Stimulated activated CD8-positive, alpha-beta memory T cell treated with anti-CD3 and anti-CD28 coated beads, Interleukin-4, amount 100 ng/mL, for 1 hour (primary cell): Measurements from ENCODE around the gene PTPRN2.

Experiments used
- DNase-seq, 2 donors: peaks; one replicate each; pipeline ENCODE4 v3.0.0-alpha.2; 2020; ENCODE audit warnings: low read depth in 2 of 2, low spot score in 1 of 2

Gene PTPRN2

DNA sequence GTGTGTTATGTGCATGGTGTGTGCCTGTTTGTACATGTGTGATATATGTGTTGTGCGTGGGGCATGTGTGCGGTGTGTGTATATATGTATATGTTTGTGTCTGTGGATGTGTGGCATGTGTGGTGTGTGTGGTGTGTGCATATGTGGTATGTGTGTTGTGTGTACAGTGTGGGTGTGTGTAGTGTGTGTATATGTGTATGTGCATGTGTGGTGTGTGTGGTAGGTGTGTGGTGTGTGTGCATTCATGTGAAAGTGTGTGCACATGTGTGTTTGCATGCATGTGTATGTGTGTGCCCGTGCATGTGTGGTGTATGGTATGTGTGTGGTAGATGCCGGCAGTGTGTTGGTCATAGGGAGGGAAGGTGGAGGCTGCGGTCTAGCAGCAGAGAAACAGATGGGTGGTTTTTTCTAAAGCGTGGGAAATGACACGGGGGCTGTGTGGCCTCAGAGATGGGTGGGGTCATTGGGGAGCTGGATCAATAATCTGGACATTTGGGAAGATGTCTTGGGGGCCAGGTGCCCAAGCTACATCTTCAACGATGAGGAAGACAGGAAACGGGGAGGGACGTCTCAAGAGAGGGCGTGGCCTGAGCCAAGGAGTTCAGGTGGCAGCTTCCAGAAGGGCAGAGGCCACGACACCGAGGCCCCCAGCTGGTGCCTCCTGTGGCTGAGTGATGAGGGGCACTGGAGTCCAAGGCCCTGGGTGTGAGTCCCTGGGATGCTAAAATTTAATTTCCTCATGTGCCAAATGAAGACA is 769.5 kb downstream of the PTPRN2 start:
- no peak for DNase-seq

DNA sequence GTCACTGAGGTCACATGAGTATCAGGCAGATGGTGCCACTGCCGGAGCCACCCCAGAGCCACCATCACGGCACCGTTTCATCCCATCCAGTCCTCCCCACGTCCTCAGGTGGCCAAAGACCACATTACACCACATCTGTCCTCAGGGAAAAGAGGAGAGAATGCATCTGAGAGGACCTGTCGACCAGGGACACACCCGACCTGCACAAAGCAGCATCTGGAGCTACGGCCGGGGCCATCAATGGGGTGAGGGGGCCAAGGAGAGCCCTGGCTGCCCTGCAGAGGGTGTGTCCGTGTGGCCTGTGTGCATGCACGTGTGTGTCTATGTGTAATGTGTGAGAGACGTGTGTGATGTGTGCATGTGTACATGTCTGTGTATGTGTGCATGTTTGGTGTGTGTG is 770.2 kb downstream of the PTPRN2 start:
- no peak for DNase-seq

DNA sequence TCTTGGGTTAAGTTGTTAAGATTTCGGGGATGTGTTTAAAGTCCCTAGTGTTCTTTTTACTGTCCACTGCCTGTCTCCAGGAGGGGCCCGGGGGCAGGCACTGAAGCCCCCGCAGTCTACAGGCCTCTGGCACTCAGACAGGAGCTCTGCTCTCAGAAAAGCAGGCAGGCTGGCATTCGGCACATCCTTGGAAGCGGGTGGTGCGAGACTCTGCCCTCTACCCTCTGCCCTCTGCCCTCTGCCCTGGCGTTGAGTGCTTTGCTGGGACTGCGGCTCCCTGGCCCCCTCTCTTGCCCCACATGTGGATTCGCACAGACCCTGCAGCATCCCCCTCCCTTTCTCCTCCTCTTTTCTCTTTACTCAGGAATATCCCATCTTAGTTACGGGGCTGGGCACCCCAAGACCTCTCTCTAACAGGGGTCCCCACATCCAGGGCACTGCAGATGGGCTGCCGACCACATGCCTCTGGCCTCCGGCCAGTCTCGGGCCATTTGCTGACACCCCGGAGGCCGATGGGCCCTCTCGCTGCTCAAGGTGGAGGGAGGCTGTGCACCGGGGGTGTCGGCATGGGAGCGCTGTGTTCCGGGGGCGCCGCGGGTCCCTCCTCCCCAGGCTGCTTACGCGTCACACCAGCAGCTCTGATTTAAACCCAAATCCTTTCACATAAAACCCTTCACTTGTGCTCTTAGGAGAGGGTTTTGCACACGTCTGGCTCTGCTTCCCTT is 770.9 kb downstream of the PTPRN2 start:
- no peak for DNase-seq

DNA sequence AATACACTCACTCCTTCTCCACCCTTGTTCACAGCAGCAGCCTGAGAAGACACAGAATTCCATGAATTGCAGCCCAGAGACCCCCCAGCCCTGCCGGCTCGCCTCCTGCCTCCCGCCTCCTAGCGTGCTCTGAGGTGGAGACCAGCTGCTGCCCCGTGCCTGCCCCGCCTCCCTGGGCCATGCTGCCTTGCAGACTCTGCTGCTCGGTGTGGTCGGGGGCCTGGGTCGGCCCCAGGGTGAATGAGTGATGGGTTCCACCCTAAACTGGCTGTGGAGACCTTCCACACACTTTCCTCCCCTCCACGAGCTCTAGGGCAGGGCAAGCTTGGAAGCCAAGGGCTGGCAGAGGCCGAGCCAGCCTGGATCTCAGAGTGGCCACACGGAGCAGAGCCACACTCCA is 771.5 kb downstream of the PTPRN2 start:
- no peak for DNase-seq

- DNase-seq = no peak
These were observed 772.0 kb downstream of the PTPRN2 start for GRCh38 chr7:157815706-157816022.

GRCh38 chr7:157814931-157815705 is 772.5 kb downstream of the PTPRN2 start:
- no peak for DNase-seq

GRCh38 chr7:157813741-157814661 is 773.6 kb downstream of the PTPRN2 start:
- no peak for DNase-seq

DNA sequence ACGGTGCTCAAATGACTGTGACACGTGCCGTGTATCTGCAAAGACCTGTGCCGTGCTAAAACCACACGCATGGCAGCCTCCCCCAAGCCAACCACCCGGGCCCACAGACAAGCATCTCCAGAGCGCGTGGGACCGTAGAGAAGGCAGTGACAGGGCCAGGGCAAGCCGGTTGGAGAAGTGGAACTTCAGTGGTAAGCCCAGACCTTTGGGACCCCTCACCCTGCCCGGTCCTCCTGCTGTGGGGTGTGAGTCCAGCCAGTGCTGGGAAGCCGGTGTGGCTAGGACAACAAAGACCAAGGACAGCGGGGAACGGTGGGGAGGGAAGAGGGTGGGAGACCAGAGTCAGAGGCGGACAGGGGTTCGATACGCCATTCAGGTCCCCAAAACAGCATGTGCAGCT is 774.6 kb downstream of the PTPRN2 start:
- no peak for DNase-seq

DNA sequence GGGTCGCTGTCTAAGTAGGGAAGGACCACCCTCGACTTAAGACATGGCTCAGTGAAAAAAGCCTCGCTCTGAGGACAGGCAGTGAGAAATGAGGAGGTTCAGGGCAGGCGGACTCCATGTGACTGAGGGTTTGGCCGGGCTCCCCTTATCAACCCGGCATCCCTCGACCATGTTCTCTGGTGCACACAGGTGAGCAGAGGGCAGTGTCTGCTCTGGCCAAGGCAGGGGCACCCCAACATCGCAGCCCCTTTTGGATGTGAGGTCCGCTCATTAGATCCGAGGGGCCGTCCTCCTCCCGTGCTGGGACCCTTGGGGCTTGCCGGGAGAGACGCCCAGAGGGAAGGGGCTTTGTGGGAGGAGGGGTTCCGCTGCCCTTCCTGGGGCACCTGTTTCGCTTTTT is 775.7 kb downstream of the PTPRN2 start:
- no peak for DNase-seq

DNA sequence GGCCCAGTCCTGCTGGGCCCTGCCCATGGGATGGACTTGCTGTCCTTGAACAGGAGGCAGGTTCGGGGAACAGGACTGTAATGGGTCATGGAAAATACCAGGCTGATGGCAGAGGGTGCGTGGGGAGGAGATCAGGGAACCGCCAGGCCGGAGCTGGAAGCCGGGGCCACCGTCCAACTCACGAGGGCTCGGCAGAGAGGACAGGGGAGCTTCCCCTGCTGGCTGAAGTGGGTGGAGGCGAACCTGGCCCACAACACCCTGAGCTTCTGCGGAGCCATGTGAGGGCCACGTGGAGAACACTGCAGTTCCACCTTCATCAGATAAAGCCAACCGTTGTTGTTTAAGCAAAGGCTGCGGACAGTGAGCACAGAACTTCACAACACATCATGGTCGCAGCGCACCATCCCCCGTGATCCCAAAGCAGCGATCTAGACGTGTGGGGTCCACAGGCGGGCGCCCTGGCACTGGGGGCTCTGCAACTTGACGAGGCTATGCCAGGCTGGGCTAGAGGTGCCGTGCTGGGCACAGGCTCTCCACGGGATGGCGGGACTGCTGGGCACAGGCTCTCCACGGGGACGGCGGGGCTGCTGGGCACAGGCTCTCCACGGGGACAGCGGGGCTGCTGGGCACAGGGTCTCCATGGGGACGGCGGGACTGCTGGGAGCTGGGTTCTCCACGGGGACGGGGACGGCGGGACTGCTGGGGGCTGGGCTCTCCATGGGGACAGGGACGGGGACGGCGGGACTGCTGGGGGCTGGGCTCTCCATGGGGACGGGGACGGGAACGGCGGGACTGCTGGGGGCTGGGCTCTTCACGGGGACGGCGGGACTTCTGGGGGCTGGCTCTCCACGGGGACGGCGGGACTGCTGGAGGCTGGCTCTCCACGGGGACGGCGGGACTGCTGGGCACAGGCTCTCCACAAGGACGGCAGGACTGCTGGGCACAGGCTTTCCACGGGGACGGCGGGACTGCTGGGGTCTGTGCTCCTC is 777.5 kb downstream of the PTPRN2 start:
- DNase-seq = no peak

GRCh38 chr7:157809154-157809862 is 778.3 kb downstream of the PTPRN2 start:
- no peak for DNase-seq

- DNase-seq = no peak
These were observed 779.6 kb downstream of the PTPRN2 start for GRCh38 chr7:157808042-157808441.

DNA sequence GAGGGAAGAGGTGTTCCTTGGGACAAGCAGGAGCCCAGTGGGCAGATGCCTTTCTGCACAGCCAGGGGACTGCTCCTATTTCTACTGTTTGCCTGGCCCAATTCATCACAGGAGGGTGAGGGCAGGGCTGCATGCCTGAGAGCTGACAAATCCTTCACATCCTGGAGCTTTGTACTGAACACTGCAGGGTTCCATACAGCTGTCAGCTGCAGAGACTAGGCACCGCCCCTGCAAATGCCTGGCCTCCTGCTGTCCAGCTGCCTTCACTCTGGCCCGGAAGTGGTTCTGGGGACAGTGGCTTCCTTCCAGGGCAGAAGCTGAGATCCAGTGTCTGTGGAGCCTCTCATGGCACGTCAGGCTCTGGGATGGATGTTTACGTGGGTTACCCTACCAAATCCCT is 780.1 kb downstream of the PTPRN2 start:
- DNase-seq = no peak

GRCh38 chr7:157806711-157807110 is 780.9 kb downstream of the PTPRN2 start:
- no peak for DNase-seq

GRCh38 chr7:157805713-157806112 is 781.9 kb downstream of the PTPRN2 start:
- no peak for DNase-seq

- DNase-seq = no peak
These were observed 783.7 kb downstream of the PTPRN2 start for GRCh38 chr7:157803906-157804305.

- DNase-seq = no peak
These were observed 785.5 kb downstream of the PTPRN2 start for GRCh38 chr7:157801971-157802675.

DNA sequence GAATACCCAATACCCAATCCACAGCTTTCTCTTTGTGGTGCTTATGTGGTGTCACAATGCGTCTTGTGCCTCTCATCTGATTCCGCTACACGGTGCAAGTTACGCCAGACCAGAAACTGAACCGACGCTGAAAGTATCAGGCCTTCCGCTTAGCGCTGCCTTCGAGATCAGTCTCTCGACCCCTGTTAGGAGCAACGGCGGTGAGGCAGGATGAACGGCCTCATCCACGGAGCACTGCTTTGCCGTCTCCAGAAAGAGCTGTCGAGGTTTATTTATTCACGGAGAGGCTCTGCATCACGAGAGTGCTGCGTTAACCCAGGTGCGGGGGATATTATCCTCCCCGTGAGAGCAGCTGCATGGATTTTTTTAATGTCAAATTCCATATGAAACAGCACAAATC is 786.5 kb downstream of the PTPRN2 start:
- no peak for DNase-seq

DNA sequence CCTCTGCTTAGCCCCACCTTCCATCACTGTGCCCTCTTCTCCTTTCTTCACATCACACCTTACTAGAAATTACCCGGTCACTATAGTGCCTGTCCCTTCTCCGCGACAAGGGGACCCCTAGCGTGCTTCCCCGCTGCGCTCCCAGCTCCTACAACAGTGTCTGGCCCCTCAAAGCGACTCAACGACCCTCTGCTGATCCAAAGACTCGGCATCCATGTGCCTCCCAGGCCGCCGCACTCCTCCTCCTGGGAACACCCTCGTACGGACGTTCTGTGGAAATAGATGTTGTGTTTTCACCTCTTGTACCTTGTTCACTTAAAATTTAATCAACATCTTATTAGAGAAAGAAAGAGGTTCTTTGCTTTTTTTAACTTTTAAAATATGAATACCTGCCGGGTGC is 787.3 kb downstream of the PTPRN2 start:
- DNase-seq = no peak
